Measurements from ENCODE around the gene PRPF6.

The PRPF6 gene

DNA sequence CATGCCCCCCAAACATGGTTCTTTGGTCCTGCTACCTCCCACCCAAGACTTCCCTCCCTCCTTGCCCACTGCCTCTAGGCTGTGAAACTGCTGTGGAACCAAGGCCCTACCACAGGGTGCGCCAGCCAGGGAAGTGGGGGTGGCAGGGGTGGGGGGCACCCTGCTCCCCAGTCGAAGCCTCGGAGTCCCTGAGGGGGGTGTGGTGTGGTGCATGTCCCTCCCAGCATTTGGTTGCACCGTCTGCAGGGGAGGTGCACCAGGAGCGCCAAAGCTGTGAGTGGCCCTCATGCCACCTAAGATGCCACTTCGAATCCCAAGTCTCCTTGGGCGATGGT lies 96.6 kb downstream of the PRPF6 start:
- no peaks in the 10 kb centered on the region for H3K9me3 ChIP-seq (ENCODE audit: control insufficient read depth, insufficient read depth, low read length)
- peaks cover 4% of the 10 kb centered on the region; the same call in 1 of the 2 replicates for H3K4me1 ChIP-seq (ENCODE audit: control insufficient read depth, insufficient read depth, low read length)
- no peak overlapping the region for H3K4me3 ChIP-seq (ENCODE audit: low read length)
- no peaks in the 10 kb centered on the region; the same call in 1 of the 2 replicates for H3K27me3 ChIP-seq (ENCODE audit: control insufficient read depth, insufficient read depth, low read length)
- no CpG with 5 or more reads among the region's 7 CpGs for WGBS (ENCODE audit: insufficient coverage, insufficient read length)
- H3K36me3 ChIP-seq (ENCODE audit: control insufficient read depth, insufficient read depth, low read length): no peaks in the 10 kb centered on the region
- no peak overlapping the region for H3K27ac ChIP-seq (ENCODE audit: low read length)
- no peak for DNase-seq (ENCODE audit: low read depth, low spot score)

DNA sequence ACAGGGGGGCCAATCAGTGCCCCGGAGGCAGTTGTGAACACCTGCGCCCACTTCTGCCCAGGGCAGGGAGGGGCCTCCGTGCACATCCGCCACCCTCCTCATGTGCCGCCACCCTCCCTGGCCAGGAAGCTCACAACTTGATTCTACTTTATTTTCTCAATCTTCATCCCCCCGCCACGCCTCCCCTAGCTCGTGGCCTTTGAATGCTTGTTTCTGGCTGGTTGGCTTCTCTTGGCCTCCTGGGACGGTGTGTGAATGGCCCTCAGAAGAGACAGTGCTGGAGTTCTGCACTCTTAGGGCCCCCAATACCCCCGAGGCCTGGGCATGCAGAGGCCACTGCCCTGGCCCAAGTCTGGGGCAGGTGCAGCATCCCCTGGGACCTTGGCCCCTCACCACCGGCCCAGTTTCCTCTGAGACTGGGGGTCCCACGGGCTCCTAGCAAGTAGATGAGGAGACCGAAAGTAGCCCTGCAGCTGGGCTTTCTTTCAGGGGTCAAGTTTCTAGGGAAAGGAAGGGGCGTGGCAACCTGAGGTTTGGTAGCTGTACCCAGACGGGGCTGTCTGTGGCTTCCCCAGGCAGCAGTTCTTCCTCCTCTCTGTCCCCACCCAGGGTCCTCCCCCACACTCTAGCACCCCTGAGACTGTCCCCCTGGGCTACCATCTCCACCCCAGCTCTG lies 97.1 kb downstream of the PRPF6 start:
- H3K27me3 ChIP-seq (ENCODE audit: control insufficient read depth, insufficient read depth, low read length): peaks cover under 1% of the 10 kb centered on the region; the same call in 1 of the 2 replicates
- H3K4me1 ChIP-seq (ENCODE audit: control insufficient read depth, insufficient read depth, low read length): peaks cover 4% of the 10 kb centered on the region; the same call in 1 of the 2 replicates
- no peak overlapping the region for H3K4me3 ChIP-seq (ENCODE audit: low read length)
- no peaks in the 10 kb centered on the region for H3K36me3 ChIP-seq (ENCODE audit: control insufficient read depth, insufficient read depth, low read length)
- H3K9me3 ChIP-seq (ENCODE audit: control insufficient read depth, insufficient read depth, low read length): no peaks in the 10 kb centered on the region
- DNase-seq (ENCODE audit: low read depth, low spot score): no peak
- no CpG with 5 or more reads among the region's 15 CpGs for WGBS (ENCODE audit: insufficient coverage, insufficient read length)
- no peak overlapping the region for H3K27ac ChIP-seq (ENCODE audit: low read length)

DNA sequence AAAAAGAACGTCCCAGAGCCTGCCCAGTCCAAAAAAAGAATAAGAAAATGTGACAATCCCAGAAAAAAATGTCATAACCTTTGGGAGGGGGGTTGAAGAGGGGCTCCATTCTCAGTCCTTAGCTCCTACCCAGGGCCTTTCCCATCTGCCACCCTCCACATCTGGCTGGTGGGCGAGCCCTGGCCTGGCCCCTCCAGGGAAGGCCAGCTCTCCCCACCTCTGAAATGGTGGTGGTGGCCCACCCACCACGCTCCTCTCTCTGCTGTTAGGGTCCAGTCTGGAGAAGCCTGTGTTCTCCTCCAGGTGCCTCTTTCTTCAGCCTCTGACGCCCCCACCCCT lies 98.0 kb downstream of the PRPF6 start:
- Histone ChIP-seq H3K27ac (ENCODE audit: low read length) (no peak overlapping the region), H3K4me3 (ENCODE audit: low read length) (peak overlapping the region; percentile 40; the same call in 1 of the 2 replicates), H3K36me3 (ENCODE audit: control insufficient read depth, insufficient read depth, low read length) (no peaks in the 10 kb centered on the region), H3K9me3 (ENCODE audit: control insufficient read depth, insufficient read depth, low read length) (no peaks in the 10 kb centered on the region), H3K4me1 (ENCODE audit: control insufficient read depth, insufficient read depth, low read length) (peaks cover 4% of the 10 kb centered on the region; the same call in 1 of the 2 replicates), H3K27me3 (ENCODE audit: control insufficient read depth, insufficient read depth, low read length) (peaks cover 2% of the 10 kb centered on the region; the same call in 1 of the 2 replicates)
- no peak for DNase-seq (ENCODE audit: low read depth, low spot score)
- no CpG with 5 or more reads among the region's 4 CpGs for WGBS (ENCODE audit: insufficient coverage, insufficient read length)

DNA sequence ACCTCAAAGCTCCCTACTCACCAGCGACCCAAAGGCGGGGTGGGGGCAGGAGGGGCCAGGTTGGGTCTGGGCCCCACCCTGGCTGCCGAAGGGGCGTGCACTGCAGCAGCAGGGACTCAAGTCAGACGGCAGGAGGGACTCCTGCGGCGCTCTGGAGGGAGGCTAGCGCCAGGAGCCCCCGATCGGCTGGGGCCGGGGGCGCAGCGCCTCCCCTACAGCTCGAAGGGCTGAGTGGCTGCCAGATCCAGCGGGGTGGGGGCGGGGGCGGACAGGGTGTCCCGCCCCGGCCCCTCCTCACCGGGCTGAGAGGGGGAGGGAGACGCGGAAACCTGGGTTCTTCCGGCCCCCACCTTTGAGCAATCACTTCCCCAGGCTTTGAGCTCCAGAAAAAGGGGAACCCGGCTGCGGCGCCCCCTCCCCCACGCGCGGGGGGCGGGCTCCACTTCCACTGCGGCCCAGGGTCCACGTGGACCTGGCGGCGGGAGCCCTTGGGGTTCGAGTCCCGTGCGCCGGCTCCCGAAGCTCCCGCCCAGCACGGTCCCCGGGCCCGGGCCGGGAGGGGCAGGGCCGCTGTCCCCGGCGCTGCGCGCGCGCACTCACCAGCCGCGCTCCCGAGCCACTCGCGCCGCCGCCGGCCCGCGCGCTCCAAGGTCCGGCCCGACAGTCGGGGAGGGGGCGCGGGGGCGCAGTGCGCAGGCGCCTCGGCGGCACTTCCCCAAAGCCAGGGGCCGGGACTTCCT lies 98.5 kb downstream of the PRPF6 start, which contains the start of gene RGS19:
Gene RGS19, minus strand, starts transcription at position 246 of the 740 bp plus-strand sequence. CDS start 2,632 bp downstream, outside the sequence.
- Histone ChIP-seq H3K27ac (ENCODE audit: low read length) (no peak within 1 kb of the TSS), H3K36me3 (ENCODE audit: control insufficient read depth, insufficient read depth, low read length) (no peaks in the 10 kb centered on the region), H3K27me3 (ENCODE audit: control insufficient read depth, insufficient read depth, low read length) (peaks cover 5% of the 10 kb centered on the region; the same call in 1 of the 2 replicates), H3K4me3 (ENCODE audit: low read length) (peak within 1 kb of the TSS; percentile 40; the same call in 1 of the 2 replicates), H3K9me3 (ENCODE audit: control insufficient read depth, insufficient read depth, low read length) (no peaks in the 10 kb centered on the region), H3K4me1 (ENCODE audit: control insufficient read depth, insufficient read depth, low read length) (peaks cover 4% of the 10 kb centered on the region; the same call in 1 of the 2 replicates)
- DNase-seq (ENCODE audit: low read depth, low spot score): no peak
- no CpG with 5 or more reads among the region's 73 CpGs for WGBS (ENCODE audit: insufficient coverage, insufficient read length)

DNA sequence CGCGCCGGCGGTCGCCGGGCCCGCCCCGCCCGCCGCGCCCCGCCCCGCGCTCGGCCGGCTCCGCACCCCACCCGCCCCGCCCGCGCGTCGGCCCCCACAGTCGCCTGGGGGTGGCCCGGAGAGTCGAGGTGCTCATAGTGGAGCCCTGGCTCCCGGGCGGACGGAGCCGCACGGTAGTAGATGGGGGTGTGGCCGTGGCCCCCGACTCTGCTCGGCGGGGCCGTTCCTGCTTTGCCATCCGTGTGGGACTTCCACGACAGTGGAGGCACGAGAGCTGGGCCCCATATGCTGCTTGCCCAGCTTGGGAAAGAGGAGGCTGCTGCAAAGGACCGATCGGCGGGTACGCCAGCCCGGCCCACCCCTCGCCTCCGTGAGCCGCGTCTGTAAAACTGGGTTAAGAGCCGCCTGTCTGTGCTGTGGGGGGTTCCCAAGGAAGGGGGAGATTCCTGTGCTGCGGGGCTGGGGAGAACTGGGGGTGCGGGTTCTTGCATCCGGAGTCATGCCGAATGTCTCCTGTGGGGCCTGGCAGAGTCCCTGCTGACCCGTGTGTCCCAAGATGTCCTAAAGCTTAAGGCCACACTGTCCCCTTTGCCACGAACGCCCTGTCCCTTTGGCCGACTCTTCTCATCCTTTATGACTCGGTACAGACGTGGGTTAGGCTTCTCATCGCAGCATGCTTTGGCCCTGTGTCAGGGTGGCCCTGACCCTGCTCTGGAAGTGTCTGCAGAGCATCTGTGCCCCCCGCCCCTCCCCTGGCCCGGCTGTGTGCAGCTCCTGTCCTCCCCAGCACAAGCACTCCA lies 99.3 kb downstream of the PRPF6 start, which contains the start of gene OPRL1:
Gene OPRL1, plus strand, starts transcription at position 70 of the 800 bp plus-strand sequence. CDS start 12,639 bp downstream, outside the sequence.
- Histone ChIP-seq H3K27ac (ENCODE audit: low read length) (no peak within 1 kb of the TSS), H3K4me1 (ENCODE audit: control insufficient read depth, insufficient read depth, low read length) (peaks cover 5% of the 10 kb centered on the region; the same call in 1 of the 2 replicates), H3K9me3 (ENCODE audit: control insufficient read depth, insufficient read depth, low read length) (no peaks in the 10 kb centered on the region), H3K4me3 (ENCODE audit: low read length) (peak within 1 kb of the TSS; percentile 40; the same call in 1 of the 2 replicates), H3K27me3 (ENCODE audit: control insufficient read depth, insufficient read depth, low read length) (peaks cover 10% of the 10 kb centered on the region; the same call in 1 of the 2 replicates), H3K36me3 (ENCODE audit: control insufficient read depth, insufficient read depth, low read length) (no peaks in the 10 kb centered on the region)
- no CpG with 5 or more reads among the region's 62 CpGs for WGBS (ENCODE audit: insufficient coverage, insufficient read length)
- no peak for DNase-seq (ENCODE audit: low read depth, low spot score)

DNA sequence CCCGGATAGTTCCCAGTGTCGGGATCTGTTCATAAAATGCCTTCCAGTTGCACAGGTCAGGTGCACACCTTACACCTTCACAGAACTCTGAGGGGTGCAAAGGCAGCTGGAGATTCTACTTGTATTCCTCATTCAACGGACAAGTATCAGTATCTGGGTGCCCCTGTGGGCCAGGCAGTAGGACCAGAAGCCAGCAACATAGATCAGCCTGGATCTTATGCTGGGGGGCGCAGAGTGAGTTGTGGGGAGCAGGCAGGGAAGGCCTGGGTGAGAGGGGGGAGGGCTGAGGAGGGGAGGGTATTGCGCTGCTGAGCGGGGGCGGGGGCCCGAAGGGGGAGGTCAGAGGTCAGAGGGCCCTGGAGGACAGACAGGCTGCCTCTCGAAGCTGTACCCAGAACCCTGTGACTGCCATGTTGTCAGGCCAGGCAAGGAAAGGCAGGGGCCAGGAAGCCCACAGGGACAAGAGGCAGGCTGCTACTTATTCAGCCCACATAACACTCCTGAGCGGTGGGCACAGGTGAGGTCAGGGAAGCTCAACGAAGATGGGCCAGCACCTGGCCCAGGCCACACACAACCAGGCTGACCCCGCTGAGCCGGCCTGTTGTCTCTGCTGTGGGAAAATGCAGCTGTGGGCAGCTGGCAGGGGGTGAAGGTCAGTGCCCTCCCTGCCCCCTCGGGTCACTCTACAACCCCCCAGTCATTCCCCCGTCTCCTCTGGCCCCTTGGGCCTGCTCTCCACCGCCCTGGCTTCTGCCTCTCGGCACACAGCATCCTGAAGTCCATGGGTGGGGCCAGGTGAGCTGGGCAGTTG lies 100.1 kb downstream of the PRPF6 start:
- no peaks in the 10 kb centered on the region for H3K36me3 ChIP-seq (ENCODE audit: control insufficient read depth, insufficient read depth, low read length)
- no peak overlapping the region for H3K27ac ChIP-seq (ENCODE audit: low read length)
- H3K9me3 ChIP-seq (ENCODE audit: control insufficient read depth, insufficient read depth, low read length): no peaks in the 10 kb centered on the region
- H3K27me3 ChIP-seq (ENCODE audit: control insufficient read depth, insufficient read depth, low read length): peaks cover 10% of the 10 kb centered on the region; the same call in 1 of the 2 replicates
- no peak overlapping the region for H3K4me3 ChIP-seq (ENCODE audit: low read length)
- no peak for DNase-seq (ENCODE audit: low read depth, low spot score)
- no CpG with 5 or more reads among the region's 17 CpGs for WGBS (ENCODE audit: insufficient coverage, insufficient read length)
- peaks cover 5% of the 10 kb centered on the region; the same call in 1 of the 2 replicates for H3K4me1 ChIP-seq (ENCODE audit: control insufficient read depth, insufficient read depth, low read length)

DNA sequence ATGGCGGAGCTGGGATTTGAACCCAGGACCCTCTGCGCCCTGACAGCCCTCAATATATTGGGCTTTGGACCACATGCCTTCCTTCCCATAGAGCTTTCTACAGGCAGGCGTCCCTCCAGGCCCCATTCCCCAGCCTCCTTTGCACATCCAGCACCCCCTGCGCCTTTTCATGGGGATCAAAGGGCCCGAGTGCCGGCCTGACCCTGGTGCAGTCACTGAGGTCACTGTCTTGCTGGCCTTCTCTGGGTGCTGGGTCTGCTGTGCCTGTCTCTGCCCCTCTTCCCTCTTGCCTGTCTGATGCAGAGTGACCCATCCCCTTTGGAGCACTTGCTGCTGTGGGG lies 100.7 kb downstream of the PRPF6 start:
- DNase-seq (ENCODE audit: low read depth, low spot score): no peak
- H3K4me1 ChIP-seq (ENCODE audit: control insufficient read depth, insufficient read depth, low read length): peaks cover 5% of the 10 kb centered on the region; the same call in 1 of the 2 replicates
- WGBS (ENCODE audit: insufficient coverage, insufficient read length): no CpG with 5 or more reads among the region's 6 CpGs
- H3K36me3 ChIP-seq (ENCODE audit: control insufficient read depth, insufficient read depth, low read length): no peaks in the 10 kb centered on the region
- no peak overlapping the region for H3K4me3 ChIP-seq (ENCODE audit: low read length)
- H3K9me3 ChIP-seq (ENCODE audit: control insufficient read depth, insufficient read depth, low read length): no peaks in the 10 kb centered on the region
- H3K27me3 ChIP-seq (ENCODE audit: control insufficient read depth, insufficient read depth, low read length): peaks cover 10% of the 10 kb centered on the region; the same call in 1 of the 2 replicates
- no peak overlapping the region for H3K27ac ChIP-seq (ENCODE audit: low read length)

DNA sequence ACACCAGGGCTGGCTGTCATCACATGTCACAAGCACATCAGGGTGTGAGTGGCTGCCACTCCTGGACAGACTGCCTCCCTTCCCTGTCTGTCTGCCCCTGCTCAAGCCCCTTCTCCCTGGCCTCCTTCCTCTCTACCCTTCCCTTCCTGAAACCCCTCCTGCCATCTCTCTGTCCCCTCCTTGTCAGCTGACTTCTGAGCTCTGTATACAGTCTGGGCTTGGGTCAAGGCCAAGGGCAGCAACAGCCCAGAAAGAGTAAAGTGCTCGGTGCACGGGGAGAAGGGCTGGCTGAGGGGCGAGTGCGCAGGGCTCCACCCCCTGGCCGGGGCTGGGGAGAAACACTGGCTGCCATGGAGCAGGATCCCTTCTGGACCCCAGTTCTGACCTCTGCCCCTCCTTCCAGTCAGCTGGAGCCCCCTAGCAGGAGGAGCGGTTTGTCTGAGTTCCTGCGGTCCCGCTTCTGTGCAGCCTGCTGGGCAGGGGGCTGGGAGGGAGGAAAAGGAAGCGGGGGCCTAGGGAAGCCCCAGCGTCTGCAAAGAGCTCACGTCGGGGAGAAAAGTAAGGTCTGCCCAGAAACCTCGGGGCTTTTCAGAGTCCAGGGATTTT lies 101.3 kb downstream of the PRPF6 start:
- no CpG with 5 or more reads among the region's 13 CpGs for WGBS (ENCODE audit: insufficient coverage, insufficient read length)
- no peak overlapping the region for H3K4me3 ChIP-seq (ENCODE audit: low read length)

More for the DNA sequence above, 101.3 kb downstream of the PRPF6 start:
- Histone ChIP-seq H3K9me3 (ENCODE audit: control insufficient read depth, insufficient read depth, low read length) (no peaks in the 10 kb centered on the region), H3K4me1 (ENCODE audit: control insufficient read depth, insufficient read depth, low read length) (peaks cover 5% of the 10 kb centered on the region; the same call in 1 of the 2 replicates), H3K27ac (ENCODE audit: low read length) (no peak overlapping the region), H3K27me3 (ENCODE audit: control insufficient read depth, insufficient read depth, low read length) (peaks cover 10% of the 10 kb centered on the region; the same call in 1 of the 2 replicates), H3K36me3 (ENCODE audit: control insufficient read depth, insufficient read depth, low read length) (no peaks in the 10 kb centered on the region)
- DNase-seq (ENCODE audit: low read depth, low spot score): no peak

Measured in iPS DF 6.9 (cell line).